HG03064 (cell line): ENCODE results near the gene VAMP1.

ENCODE experiments used
- ATAC-seq: cut with Tn5 transposase; IDR thresholded peaks from one replicate; pipeline ENCODE4 v1.9.1; 2021; ENCODE audit warnings: low read depth; ENCODE audit not compliant: unreplicated experiment

The VAMP1 gene

GRCh38 chr12:6452245-6452943 lies 18.1 kb downstream of the VAMP1 start:
- ATAC-seq, result no peak

GRCh38 chr12:6451348-6452244 lies 18.9 kb downstream of the VAMP1 start, which contains the start of gene TAPBPL:
TSS of gene TAPBPL (plus strand) at chr12:6452042. CDS start at chr12:6452249, 207 bp downstream.
- peak; percentile 55 for ATAC-seq

GRCh38 chr12:6450869-6451347 lies 19.6 kb downstream of the VAMP1 start:
- ATAC-seq, result no peak

GRCh38 chr12:6450091-6450868 lies 20.2 kb downstream of the VAMP1 start:
- no peak for ATAC-seq

- no peak for ATAC-seq
Observed at GRCh38 chr12:6444704-6445688, 25.5 kb downstream of the VAMP1 start, which contains the start of gene CD27. TSS of gene CD27 (plus strand) at chr12:6444955. CDS start at chr12:6445096, 141 bp downstream.

- no peak for ATAC-seq
Observed at GRCh38 chr12:6444031-6444430, 26.4 kb downstream of the VAMP1 start.

GRCh38 chr12:6443361-6443983 lies 27.0 kb downstream of the VAMP1 start:
- no peak for ATAC-seq

GRCh38 chr12:6442836-6443235 lies 27.6 kb downstream of the VAMP1 start:
- no peak for ATAC-seq

- ATAC-seq, result no peak
Observed at GRCh38 chr12:6440391-6440790, 30.1 kb downstream of the VAMP1 start.

- ATAC-seq, result no peak
Observed at GRCh38 chr12:6438345-6438744, 32.1 kb downstream of the VAMP1 start.

GRCh38 chr12:6437586-6437985 lies 32.9 kb downstream of the VAMP1 start:
- no peak for ATAC-seq

GRCh38 chr12:6435961-6436715 lies 34.3 kb downstream of the VAMP1 start:
- no peak for ATAC-seq

GRCh38 chr12:6434205-6435140 lies 36.0 kb downstream of the VAMP1 start:
- no peak for ATAC-seq

- ATAC-seq, result no peak
Observed at GRCh38 chr12:6432991-6433390, 37.5 kb downstream of the VAMP1 start.

GRCh38 chr12:6430124-6430989 lies 40.1 kb downstream of the VAMP1 start:
- ATAC-seq, result no peak

- no peak for ATAC-seq
Observed at GRCh38 chr12:6428326-6428725, 42.2 kb downstream of the VAMP1 start.
